A549 (cell line): ENCODE results near the gene COL5A1. TPM values are rescaled to one million over a fixed set of nuclear protein-coding genes. Genes with fewer than 3 reads are reported as not detected.

Source experiments
- ATAC-seq, 2 experiments: fragments of 200-7000 bp in 1 of 2; fragments of >200 bp in 1 of 2; cut with Nextera tagmentation in 1 of 2; cut with Tn5 transposase in 1 of 2; 3 replicates each; pipeline versions ENCODE4 v1.8.0 to v1.9.1; 2018 to 2020; ENCODE audit warnings: mild to moderate bottlenecking in 1 of 2, moderate library complexity in 1 of 2
- CTCF ChIA-PET: fragments of 300-600 bp; sonication (Branson Sonifier 250); formaldehyde crosslinking; extraction: SDS; loops from one replicate; lab custom pipeline; 2021; ENCODE audit warnings: antibody characterized with exemption, inconsistent platforms; lab: Yijun Ruan, JAX
- POLR2A ChIA-PET: fragments of 350-600 bp; formaldehyde crosslinking; extraction: SDS; loops from one replicate; lab custom pipeline; 2021; ENCODE audit warnings: antibody characterized with exemption, inconsistent platforms; lab: Yijun Ruan, JAX
- DNase-seq, 2 experiments: peaks; one replicate each; pipeline versions ENCODE4 v3.0.0 to v3.0.0-alpha.2; 2011 to 2016; ENCODE audit warnings: low read depth in 1 of 2, low spot score in 1 of 2
- FAIRE-seq: peaks from 2 replicates; lab custom pipeline; 2011; peaks lifted over from hg19 to GRCh38; lab: Jason Lieb, UNC
- H3K27ac ChIP-seq, 2 experiments: fragments of >200 bp; sonication (Bioruptor Twin); formaldehyde crosslinking; 3 replicates each; pipeline ENCODE4 v1.5.1; 2016 to 2017
- H3K4me1 ChIP-seq: fragments of >200 bp; sonication (Bioruptor Twin); formaldehyde crosslinking; 3 replicates; pipeline ENCODE4 v1.6.1; 2016
- H3K4me2 ChIP-seq: fragments of >200 bp; sonication (Bioruptor Twin); formaldehyde crosslinking; 3 replicates; pipeline ENCODE4 v1.6.1; 2016
- H3K4me3 ChIP-seq: fragments of >200 bp; sonication (Bioruptor Twin); formaldehyde crosslinking; 3 replicates; pipeline ENCODE4 v1.5.1; 2016
- H3K9me3 ChIP-seq: fragments of >200 bp; sonication (Bioruptor Twin); formaldehyde crosslinking; 3 replicates; pipeline ENCODE4 v1.6.1; 2016
- CHD4 ChIP-seq: fragments of 200-600 bp; sonication (generic); IDR thresholded peaks from 2 replicates; pipeline ENCODE4 v1.6.1; 2016; ENCODE audit warnings: antibody characterized with exemption, mild to moderate bottlenecking, borderline replicate concordance
- EHMT2 ChIP-seq: fragments of 200-600 bp; sonication (generic); IDR thresholded peaks from 2 replicates; pipeline ENCODE4 v1.6.1; 2016; ENCODE audit warnings: antibody characterized with exemption, low read depth, mild to moderate bottlenecking, moderate library complexity
- EP300 ChIP-seq, 2 experiments: fragments of >200 bp; sonication (Bioruptor Twin); formaldehyde crosslinking; IDR thresholded peaks; 2 replicates in 1 of 2; 3 replicates in 1 of 2; pipeline ENCODE4 v1.6.1; 2016 to 2017
- ESRRA ChIP-seq: fragments of 150-350 bp; IDR thresholded peaks from 2 replicates; pipeline ENCODE4 v1.6.1; 2014; ENCODE audit warnings: mild to moderate bottlenecking, low read length, borderline replicate concordance
- FOSB ChIP-seq: fragments of 250-450 bp; sonication (Bioruptor Pico); IDR thresholded peaks from 2 replicates; pipeline ENCODE4 v1.5.0; 2020; ENCODE audit warnings: mild to moderate bottlenecking, moderate library complexity
- HES2 ChIP-seq: fragments of >200 bp; sonication (Bioruptor Twin); formaldehyde crosslinking; IDR thresholded peaks from 2 replicates; pipeline ENCODE4 v1.6.1; 2016
- HEYL ChIP-seq: fragments of 250-450 bp; sonication (Bioruptor Pico); IDR thresholded peaks from 2 replicates; pipeline ENCODE4 v1.8.0; 2021; ENCODE audit warnings: mild to moderate bottlenecking, moderate library complexity
- HOXB5 ChIP-seq: fragments of 250-450 bp; sonication (Bioruptor Pico); IDR thresholded peaks from 2 replicates; pipeline ENCODE4 v1.5.0; 2020; ENCODE audit warnings: mild to moderate bottlenecking, moderate library complexity
- KDM5A ChIP-seq: fragments of 200-600 bp; sonication (generic); IDR thresholded peaks from 2 replicates; pipeline ENCODE4 v1.6.1; 2016; ENCODE audit warnings: antibody characterized with exemption, mild to moderate bottlenecking
- MAFK ChIP-seq: fragments of 450-650 bp; IDR thresholded peaks from 2 replicates; pipeline ENCODE4 v1.6.1; 2014; ENCODE audit not compliant: partially characterized antibody
- MAZ ChIP-seq: fragments of 150-350 bp; IDR thresholded peaks from 2 replicates; pipeline ENCODE4 v1.6.1; 2014; ENCODE audit warnings: antibody characterized with exemption, low read depth, low read length, borderline replicate concordance
- MYC ChIP-seq: IDR thresholded peaks from 2 replicates; pipeline ENCODE4 v1.6.1; 2012; ENCODE audit warnings: mild to moderate bottlenecking, inconsistent platforms, low read length, improper control_type of control experiment, borderline replicate concordance
- POLR2A ChIP-seq: IDR thresholded peaks from 2 replicates; pipeline ENCODE4 v1.6.1; 2012; ENCODE audit warnings: mild to moderate bottlenecking, low read length
- RCOR1 ChIP-seq: fragments of 150-350 bp; IDR thresholded peaks from 2 replicates; pipeline ENCODE4 v1.6.1; 2014; ENCODE audit warnings: antibody characterized with exemption, low read length, low read depth
- RFX5 ChIP-seq: fragments of 450-650 bp; IDR thresholded peaks from 2 replicates; pipeline ENCODE4 v1.7.1; 2014; ENCODE audit warnings: antibody characterized with exemption, mild to moderate bottlenecking, moderate library complexity
- TP53 ChIP-seq: fragments of 250-450 bp; sonication (Bioruptor Pico); IDR thresholded peaks from 2 replicates; pipeline ENCODE4 v1.5.0; 2021; ENCODE audit warnings: mild to moderate bottlenecking, moderate library complexity
- ZC3H11A ChIP-seq: fragments of 450-650 bp; IDR thresholded peaks from 2 replicates; pipeline ENCODE4 v1.6.1; 2014; ENCODE audit warnings: antibody characterized with exemption, mild to moderate bottlenecking
- ZFP36 ChIP-seq: fragments of 450-650 bp; IDR thresholded peaks from 2 replicates; pipeline ENCODE4 v1.6.1; 2014; ENCODE audit warnings: borderline replicate concordance; ENCODE audit not compliant: partially characterized antibody
- ZNF302 ChIP-seq: fragments of 250-450 bp; sonication (Bioruptor Pico); IDR thresholded peaks from 2 replicates; pipeline ENCODE4 v1.9.0; 2021; ENCODE audit warnings: inconsistent platforms, mild to moderate bottlenecking, moderate library complexity
- ZSCAN20 ChIP-seq: fragments of 250-450 bp; sonication (Bioruptor Pico); IDR thresholded peaks from 2 replicates; pipeline ENCODE4 v1.8.0; 2022; ENCODE audit warnings: mild to moderate bottlenecking, moderate library complexity
- WGBS: methylation state at CpG from one replicate; pipeline ENCODE4 v1.1.6; 2017; ENCODE audit errors: missing lambda C conversion rate; 5-methylcytosine and 5-hydroxymethylcytosine counted together
- polyA plus RNA-seq, 4 experiments: library from polyadenylated mRNA; depleted of rRNA in 3 of 4; stranded (reverse); fragments of >200 nt; fragmentation: RNase III in 1 of 4; extraction: RNeasy Plus Mini Kit Qiagen cat#74134 plus additional on column Dnase treatment in 1 of 4; gene quantifications; 2 replicates in 3 of 4; 3 replicates in 1 of 4; pipeline ENCODE4 v1.2.3, GENCODE V29; 2011 to 2017
- TF ChIP-seq, protein P1 (sequence below): IDR thresholded peaks from 2 replicates; pipeline ENCODE4 v1.6.1; 2012
- TF ChIP-seq, protein P2 (sequence below): fragments of 200-600 bp; sonication (generic); IDR thresholded peaks from 2 replicates; pipeline ENCODE4 v1.6.1; 2016; ENCODE audit warnings: antibody characterized with exemption, mild to moderate bottlenecking, moderate library complexity
- TF ChIP-seq, protein P3 (sequence below): fragments of 250-450 bp; sonication (Bioruptor Pico); IDR thresholded peaks from 2 replicates; pipeline ENCODE4 v1.5.0; 2020; ENCODE audit warnings: low read depth, mild to moderate bottlenecking, moderate library complexity

COL5A1 gene
- polyA plus RNA-seq, 2 of the 4 experiments (the other 2 are of a cell fraction), result 16.1 to 67.5 TPM

GRCh38 chr9:134832471-134832870 lies 190.9 kb downstream of the COL5A1 start:
- ATAC-seq (no peak), DNase-seq (no peak), FAIRE-seq (no peak)
- 83% methylated on average over 16 of the region's 19 CpGs for WGBS
- Histone ChIP-seq H3K9me3 (no peaks in the 10 kb centered on the region), H3K4me2 (no peak overlapping the region), H3K4me1 (no peaks in the 10 kb centered on the region), H3K4me3 (no peak overlapping the region), H3K27ac (no peak overlapping the region)
- no peak for TF ChIP-seq KDM5A
- TF ChIP-seq CHD4, result no peak
- no peak for TF ChIP-seq TP53
- TF ChIP-seq HOXB5 (CRISPR knock-in tag), result no peak
- TF ChIP-seq, protein P1, sequence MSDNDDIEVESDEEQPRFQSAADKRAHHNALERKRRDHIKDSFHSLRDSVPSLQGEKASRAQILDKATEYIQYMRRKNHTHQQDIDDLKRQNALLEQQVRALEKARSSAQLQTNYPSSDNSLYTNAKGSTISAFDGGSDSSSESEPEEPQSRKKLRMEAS, result no peak
- TF ChIP-seq ZFP36, result no peak
- TF ChIP-seq EHMT2, result no peak
- TF ChIP-seq MYC, result no peak
- TF ChIP-seq ZSCAN20 (CRISPR knock-in tag), result no peak
- ChIA-PET POLR2A (no interaction called here), CTCF (interaction anchor here (1.0 to 1.5 kb wide), 2 partner anchors 10 to 137 kb away, joined by 3 read pairs; no protein-coding TSS in a partner anchor)

- FAIRE-seq, result no peak
- no peaks in the 10 kb centered on the region for H3K4me1 ChIP-seq
- no peak overlapping the region for H3K27ac ChIP-seq
- DNase-seq, result no peak
- TF ChIP-seq EP300 (IDR thresholded peaks at IDR 0.05), result no peak
- TF ChIP-seq RCOR1, result no peak
- TF ChIP-seq, protein P2, sequence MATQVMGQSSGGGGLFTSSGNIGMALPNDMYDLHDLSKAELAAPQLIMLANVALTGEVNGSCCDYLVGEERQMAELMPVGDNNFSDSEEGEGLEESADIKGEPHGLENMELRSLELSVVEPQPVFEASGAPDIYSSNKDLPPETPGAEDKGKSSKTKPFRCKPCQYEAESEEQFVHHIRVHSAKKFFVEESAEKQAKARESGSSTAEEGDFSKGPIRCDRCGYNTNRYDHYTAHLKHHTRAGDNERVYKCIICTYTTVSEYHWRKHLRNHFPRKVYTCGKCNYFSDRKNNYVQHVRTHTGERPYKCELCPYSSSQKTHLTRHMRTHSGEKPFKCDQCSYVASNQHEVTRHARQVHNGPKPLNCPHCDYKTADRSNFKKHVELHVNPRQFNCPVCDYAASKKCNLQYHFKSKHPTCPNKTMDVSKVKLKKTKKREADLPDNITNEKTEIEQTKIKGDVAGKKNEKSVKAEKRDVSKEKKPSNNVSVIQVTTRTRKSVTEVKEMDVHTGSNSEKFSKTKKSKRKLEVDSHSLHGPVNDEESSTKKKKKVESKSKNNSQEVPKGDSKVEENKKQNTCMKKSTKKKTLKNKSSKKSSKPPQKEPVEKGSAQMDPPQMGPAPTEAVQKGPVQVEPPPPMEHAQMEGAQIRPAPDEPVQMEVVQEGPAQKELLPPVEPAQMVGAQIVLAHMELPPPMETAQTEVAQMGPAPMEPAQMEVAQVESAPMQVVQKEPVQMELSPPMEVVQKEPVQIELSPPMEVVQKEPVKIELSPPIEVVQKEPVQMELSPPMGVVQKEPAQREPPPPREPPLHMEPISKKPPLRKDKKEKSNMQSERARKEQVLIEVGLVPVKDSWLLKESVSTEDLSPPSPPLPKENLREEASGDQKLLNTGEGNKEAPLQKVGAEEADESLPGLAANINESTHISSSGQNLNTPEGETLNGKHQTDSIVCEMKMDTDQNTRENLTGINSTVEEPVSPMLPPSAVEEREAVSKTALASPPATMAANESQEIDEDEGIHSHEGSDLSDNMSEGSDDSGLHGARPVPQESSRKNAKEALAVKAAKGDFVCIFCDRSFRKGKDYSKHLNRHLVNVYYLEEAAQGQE, result no peak
- TF ChIP-seq ZNF302 (CRISPR knock-in tag), result no peak
- no peak for TF ChIP-seq POLR2A
- no peak for TF ChIP-seq RFX5
- no peak for TF ChIP-seq HES2
- TF ChIP-seq, all 56 proteins: peak for 0
- Histone ChIP-seq H3K4me2 (no peak overlapping the region), H3K4me3 (no peak overlapping the region), H3K9me3 (no peaks in the 10 kb centered on the region)
- ChIA-PET CTCF (interaction anchor here (1.0 kb wide), 1 partner anchor 138 kb away, joined by 3 read pairs; no protein-coding TSS in a partner anchor), POLR2A (no interaction called here)
- WGBS, result 76% methylated on average over 11 of the region's 11 CpGs
- ATAC-seq, result no peak
These were observed 191.8 kb downstream of the COL5A1 start for GRCh38 chr9:134833294-134833880.

DNA sequence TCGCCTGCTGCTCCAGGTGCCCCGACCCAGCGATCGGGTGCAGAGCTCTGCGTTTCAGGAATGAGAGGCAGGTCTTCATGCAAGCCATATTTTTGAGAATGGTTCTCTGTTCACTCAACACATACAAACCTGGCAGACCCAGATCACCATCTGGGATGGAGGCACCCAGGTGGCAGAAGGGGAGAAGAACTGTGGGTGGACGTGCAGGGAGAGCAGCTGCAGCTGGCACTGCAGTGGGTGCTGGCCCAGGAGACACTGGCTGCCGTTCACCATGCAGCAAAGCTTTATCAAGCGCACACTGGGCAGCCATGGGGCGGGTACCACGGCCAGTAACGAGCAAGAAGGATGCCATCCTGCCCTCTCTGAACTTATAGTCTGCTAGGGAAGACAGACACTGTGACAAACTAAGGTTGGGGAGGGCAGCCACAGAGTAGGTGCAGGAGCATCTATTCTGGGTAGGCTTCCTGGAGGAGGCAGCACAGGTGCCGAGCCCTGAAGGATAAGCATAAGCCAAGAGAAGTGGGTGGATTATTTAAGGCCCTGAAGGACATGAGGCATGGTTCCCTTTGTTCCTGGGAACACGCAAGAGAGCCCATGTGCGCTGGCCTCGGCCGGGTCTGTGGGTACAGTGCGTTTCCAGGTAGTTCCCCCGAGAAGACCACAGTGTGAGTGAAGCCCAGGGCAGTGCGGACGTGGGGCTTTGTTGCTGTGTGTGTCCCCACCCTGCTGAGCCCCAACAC lies 192.8 kb downstream of the COL5A1 start:
- DNase-seq (no peak), FAIRE-seq (no peak), ATAC-seq (no peak)
- ChIA-PET POLR2A (no interaction called here), CTCF (no interaction called here)
- no peaks in the 10 kb centered on the region for H3K9me3 ChIP-seq
- TF ChIP-seq, protein P3, sequence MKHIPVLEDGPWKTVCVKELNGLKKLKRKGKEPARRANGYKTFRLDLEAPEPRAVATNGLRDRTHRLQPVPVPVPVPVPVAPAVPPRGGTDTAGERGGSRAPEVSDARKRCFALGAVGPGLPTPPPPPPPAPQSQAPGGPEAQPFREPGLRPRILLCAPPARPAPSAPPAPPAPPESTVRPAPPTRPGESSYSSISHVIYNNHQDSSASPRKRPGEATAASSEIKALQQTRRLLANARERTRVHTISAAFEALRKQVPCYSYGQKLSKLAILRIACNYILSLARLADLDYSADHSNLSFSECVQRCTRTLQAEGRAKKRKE (CRISPR knock-in tag), result no peak
- no peak for TF ChIP-seq MAZ
- TF ChIP-seq ZC3H11A, result no peak
- no peak for TF ChIP-seq FOSB (CRISPR knock-in tag)
- peak; percentile 52 for TF ChIP-seq ZFP36
- TF ChIP-seq HEYL (CRISPR knock-in tag), result no peak
- no peak for TF ChIP-seq ESRRA
- TF ChIP-seq MAFK, result no peak
- TF ChIP-seq, all 56 proteins: peak for 1
- Histone ChIP-seq H3K27ac (no peak overlapping the region), H3K4me2 (no peak overlapping the region), H3K4me3 (no peak overlapping the region), H3K4me1 (no peaks in the 10 kb centered on the region)
- WGBS, result 79% methylated on average over 20 of the region's 20 CpGs
